IMR-90 (cell line): ENCODE data around the gene SF3A1. TPM values are rescaled to one million over a fixed set of nuclear protein-coding genes. Genes with fewer than 3 reads are reported as not detected.
"Not testable (repeated sequence)": the region's sequence is repeated elsewhere in the genome, so short reads cannot be mapped to it uniquely, and the experiment has no call there.

Source experiments
- ATAC-seq: fragments of 200-7000 bp; cut with Tn5 transposase; 2 replicates; pipeline ENCODE4 v1.9.1; 2020; ENCODE audit warnings: low read depth, mild to moderate bottlenecking, moderate library complexity
- BruUV-seq: library from RNA; stranded (reverse); fragments of 400-500 nt; replicated peaks from 2 replicates; lab custom pipeline; 2021; lab: Mats Ljungman, UMichigan
- CTCF ChIA-PET: fragments of 300-600 bp; formaldehyde crosslinking; extraction: SDS; loops from one replicate; lab custom pipeline; 2021; ENCODE audit warnings: antibody characterized with exemption; lab: Yijun Ruan, JAX
- POLR2A ChIA-PET: fragments of 300-600 bp; sonication (Branson Sonifier 250); formaldehyde crosslinking; loops from one replicate; lab custom pipeline; 2022; ENCODE audit warnings: antibody characterized with exemption; ENCODE audit not compliant: unreplicated experiment; lab: Charles Lee
- DNase-seq: peaks from one replicate; pipeline ENCODE4 v3.0.0; 2013
- H2AFZ ChIP-seq: replicated peaks from 2 replicates; pipeline ENCODE3; 2013; ENCODE audit warnings: low read length, mild to moderate bottlenecking; ENCODE audit not compliant: poor library complexity
- H2AK5ac ChIP-seq: 2 replicates; pipeline ENCODE4 v1.6.1; 2013; ENCODE audit warnings: low read depth, low read length, inconsistent platforms
- H2AK9ac ChIP-seq: replicated peaks from 2 replicates; pipeline ENCODE3; 2013; ENCODE audit warnings: mild to moderate bottlenecking, low read depth, low read length, moderate library complexity; ENCODE audit not compliant: poor library complexity
- H2BK120ac ChIP-seq: 2 replicates; pipeline ENCODE4 v1.6.1; 2013; ENCODE audit warnings: low read depth, low read length, inconsistent platforms
- H2BK15ac ChIP-seq: 3 replicates; pipeline ENCODE4 v1.6.1; 2013; ENCODE audit warnings: low read depth, low read length, inconsistent platforms
- H2BK20ac ChIP-seq: 2 replicates; pipeline ENCODE4 v1.6.1; 2013; ENCODE audit warnings: low read depth, mild to moderate bottlenecking, inconsistent platforms, low read length, moderate library complexity
- H2BK5ac ChIP-seq: 2 replicates; pipeline ENCODE4 v1.6.1; 2013; ENCODE audit warnings: mild to moderate bottlenecking, low read depth, low read length, inconsistent platforms; ENCODE audit not compliant: poor library complexity, severe bottlenecking
- H3K14ac ChIP-seq: replicated peaks from 2 replicates; pipeline ENCODE4 v1.6.1; 2013; ENCODE audit warnings: low read depth, low read length, inconsistent platforms
- H3K18ac ChIP-seq: 2 replicates; pipeline ENCODE4 v1.6.1; 2013; ENCODE audit warnings: low read depth, low read length, control low read depth
- H3K23ac ChIP-seq: 2 replicates; pipeline ENCODE4 v1.6.1; 2013; ENCODE audit warnings: low read depth, low read length, inconsistent platforms
- H3K27ac ChIP-seq: 2 replicates; pipeline ENCODE4 v1.5.1; 2013; ENCODE audit warnings: mild to moderate bottlenecking, control low read depth, low read length; ENCODE audit not compliant: insufficient read depth
- H3K27me3 ChIP-seq: 2 replicates; pipeline ENCODE4 v1.6.1; 2013; ENCODE audit warnings: low read length; ENCODE audit not compliant: control insufficient read depth, insufficient read depth
- H3K36me3 ChIP-seq: 2 replicates; pipeline ENCODE4 v1.6.1; 2013; ENCODE audit warnings: low read length, mixed read lengths; ENCODE audit not compliant: control insufficient read depth, insufficient read depth
- H3K4ac ChIP-seq: 2 replicates; pipeline ENCODE4 v1.6.1; 2013; ENCODE audit warnings: low read depth, low read length, inconsistent platforms
- H3K4me1 ChIP-seq: 2 replicates; pipeline ENCODE4 v1.6.1; 2013; ENCODE audit warnings: low read length, mixed read lengths; ENCODE audit not compliant: control insufficient read depth, insufficient read depth
- H3K4me2 ChIP-seq: 2 replicates; pipeline ENCODE4 v1.6.1; 2013; ENCODE audit warnings: low read depth, mild to moderate bottlenecking, control low read depth, low read length, moderate library complexity
- H3K4me3 ChIP-seq: 2 replicates; pipeline ENCODE4 v1.5.1; 2013; ENCODE audit warnings: low read depth, mild to moderate bottlenecking, control low read depth, low read length, moderate library complexity; ENCODE audit not compliant: insufficient read depth
- H3K56ac ChIP-seq: 2 replicates; pipeline ENCODE4 v1.6.1; 2013; ENCODE audit warnings: low read length, inconsistent platforms; ENCODE audit not compliant: insufficient read depth; ENCODE audit errors: extremely low read depth
- H3K79me1 ChIP-seq, 2 experiments: 2 replicates each; pipeline ENCODE4 v1.6.1; 2013; ENCODE audit warnings: low read length in 2 of 2, inconsistent platforms in 1 of 2, low read depth in 1 of 2
- H3K9ac ChIP-seq: 2 replicates; pipeline ENCODE4 v1.6.1; 2013; ENCODE audit warnings: low read depth, low read length, control low read depth
- H3K9me1 ChIP-seq: 2 replicates; pipeline ENCODE4 v1.6.1; 2013; ENCODE audit warnings: low read length, inconsistent platforms; ENCODE audit not compliant: insufficient read depth
- H3K9me3 ChIP-seq: 2 replicates; pipeline ENCODE4 v1.6.1; 2013; ENCODE audit warnings: low read length; ENCODE audit not compliant: control insufficient read depth, insufficient read depth
- H4K20me1 ChIP-seq: 2 replicates; pipeline ENCODE4 v1.6.1; 2013; ENCODE audit warnings: low read length, inconsistent platforms; ENCODE audit not compliant: insufficient read depth
- H4K5ac ChIP-seq: 2 replicates; pipeline ENCODE4 v1.6.1; 2013; ENCODE audit warnings: mild to moderate bottlenecking, low read depth, low read length, control low read depth
- H4K8ac ChIP-seq, 2 experiments: 2 replicates each; pipeline ENCODE4 v1.6.1; 2013; ENCODE audit warnings: low read depth in 2 of 2, low read length in 2 of 2, control low read depth in 1 of 2, inconsistent platforms in 1 of 2
- H4K91ac ChIP-seq: 2 replicates; pipeline ENCODE4 v1.6.1; 2013; ENCODE audit warnings: low read depth, low read length, inconsistent platforms; ENCODE audit not compliant: insufficient read depth
- BHLHE40 ChIP-seq: fragments of 150-350 bp; IDR thresholded peaks from 2 replicates; pipeline ENCODE4 v1.6.1; 2016; ENCODE audit warnings: mild to moderate bottlenecking, low read depth, low read length
- CEBPB ChIP-seq: IDR thresholded peaks from 2 replicates; pipeline ENCODE4 v1.6.1; 2012; ENCODE audit warnings: low read depth, low read length, improper control_type of control experiment
- CHD1 ChIP-seq: IDR thresholded peaks from 2 replicates; pipeline ENCODE4 v1.6.1; 2012; ENCODE audit warnings: low read depth, low read length, improper control_type of control experiment
- FOS ChIP-seq: fragments of 150-350 bp; IDR thresholded peaks from 2 replicates; pipeline ENCODE4 v1.6.1; 2016; ENCODE audit warnings: low read depth, low read length
- MAFK ChIP-seq: IDR thresholded peaks from 2 replicates; pipeline ENCODE4 v1.6.1; 2012; ENCODE audit warnings: low read depth, low read length, improper control_type of control experiment
- MAZ ChIP-seq: IDR thresholded peaks from 2 replicates; pipeline ENCODE4 v1.6.1; 2012; ENCODE audit warnings: low read depth, mild to moderate bottlenecking, low read length, improper control_type of control experiment, moderate library complexity, borderline replicate concordance
- MXI1 ChIP-seq: IDR thresholded peaks from 2 replicates; pipeline ENCODE4 v1.6.1; 2012; ENCODE audit warnings: low read depth, mild to moderate bottlenecking, low read length, moderate library complexity, borderline replicate concordance
- NFE2L2 ChIP-seq: fragments of 150-350 bp; IDR thresholded peaks from 2 replicates; pipeline ENCODE4 v1.6.1; 2016; ENCODE audit warnings: low read depth, mild to moderate bottlenecking, low read length
- POLR2A ChIP-seq: IDR thresholded peaks from 2 replicates; pipeline ENCODE4 v1.6.1; 2012; ENCODE audit warnings: mild to moderate bottlenecking, low read depth, low read length
- RFX5 ChIP-seq: IDR thresholded peaks from 2 replicates; pipeline ENCODE4 v1.8.0; 2012; ENCODE audit warnings: low read depth, mild to moderate bottlenecking, low read length, moderate library complexity
- SMC3 ChIP-seq: fragments of 150-350 bp; IDR thresholded peaks from 2 replicates; pipeline ENCODE4 v1.6.1; 2016; ENCODE audit warnings: low read depth, mild to moderate bottlenecking, antibody characterized with exemption, low read length, moderate library complexity
- WGBS, 2 experiments: methylation state at CpG; one replicate each; pipeline versions ENCODE4 v1.1.5 to v1.1.7; 2013; ENCODE audit warnings: missing lambda C conversion rate in 2 of 2; ENCODE audit not compliant: insufficient read length in 1 of 2; ENCODE audit errors: extremely low coverage in 2 of 2; 5-methylcytosine and 5-hydroxymethylcytosine counted together
- dilution Hi-C: fragments of 300-500 bp; cut with HindIII; formaldehyde crosslinking; loops from one replicate; pipeline ENCODE4 v1.14.3; 2018; ENCODE audit warnings: low sequenced_read_pairs; ENCODE audit not compliant: unreplicated experiment
- in situ Hi-C: fragments of 300-500 bp; cut with MboI; formaldehyde crosslinking; loops from 3 replicates; pipeline ENCODE4 v1.14.3; 2019; ENCODE audit warnings: low sequenced_read_pairs, inconsistent platforms, mixed read lengths
- intact Hi-C: fragments of 100-400 bp; cut with micrococcal nuclease; formaldehyde crosslinking; loops from 2 replicates; pipeline ENCODE4 v1.10.0; 2022
- polyA plus RNA-seq, 3 experiments: library from polyadenylated mRNA; depleted of rRNA; stranded (reverse); fragments of >200 nt; gene quantifications; 2 replicates each; pipeline ENCODE4 v1.2.3, GENCODE V29; 2012; ENCODE audit warnings: low replicate concordance in 1 of 3
- total RNA-seq: library from RNA; depleted of rRNA; stranded (reverse); fragments of >200 nt; gene quantifications from 2 replicates; pipeline ENCODE4 v1.2.3, GENCODE V29; 2012

The SF3A1 gene
- total and polyA plus RNA-seq, 2 of the 4 experiments (the other 2 are of a cell fraction), result 36.9 to 67.2 TPM

DNA sequence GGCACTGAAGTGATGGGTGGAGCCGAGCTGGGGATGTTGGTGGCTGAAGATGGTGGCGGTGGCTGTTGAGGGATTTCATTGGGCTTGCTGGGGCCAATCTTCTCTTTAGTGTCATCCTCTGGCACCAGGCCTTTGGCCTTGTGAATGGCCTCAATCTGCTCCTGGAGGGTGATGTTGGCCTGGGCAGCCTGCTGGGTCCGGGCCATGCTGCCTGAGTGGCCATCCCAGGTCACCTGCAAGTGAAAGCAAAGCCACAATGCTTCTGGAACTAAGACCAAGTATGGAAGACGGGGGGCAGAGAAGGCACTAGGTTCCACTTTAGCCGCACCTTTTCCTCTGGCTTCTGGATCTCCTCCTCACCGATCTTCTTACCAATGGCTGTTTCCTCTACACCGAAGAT is 17.9 kb downstream of the SF3A1 start:
- no peak overlapping the region for H3K4me2 ChIP-seq
- H3K18ac ChIP-seq, result no peak overlapping the region
- no peak overlapping the region for H3K4ac ChIP-seq
- H3K9ac ChIP-seq, result no peak overlapping the region
- H3K27me3 ChIP-seq, result no peaks in the 10 kb centered on the region
- H2AFZ ChIP-seq, result no peak overlapping the region
- peaks cover 91% of the 10 kb centered on the region for H3K36me3 ChIP-seq
- ATAC-seq (no peak), DNase-seq (no peak)
- H3K23ac ChIP-seq, result no peak overlapping the region
- no peaks in the 10 kb centered on the region for H3K4me1 ChIP-seq
- H2BK120ac ChIP-seq, result no peak overlapping the region
- H2BK5ac ChIP-seq, result no peak overlapping the region
- 0 out of 2 replicates have a peak, but pooled peaks cover 3% of the 10 kb centered on the region for H4K20me1 ChIP-seq
- H4K5ac ChIP-seq, result no peak overlapping the region
- dilution Hi-C loops (no loop called here), intact Hi-C loops (no loop called here), in situ Hi-C loops (no loop called here)
- no peak overlapping the region for H2BK20ac ChIP-seq
- ChIA-PET POLR2A (no interaction called here), CTCF (no interaction called here)
- H3K4me3 ChIP-seq, result no peak overlapping the region
- no peak overlapping the region for H2AK5ac ChIP-seq
- no peak overlapping the region for H2AK9ac ChIP-seq
- H3K14ac ChIP-seq, result no peak overlapping the region
- no peak overlapping the region for H4K8ac ChIP-seq
- H3K56ac ChIP-seq, result no peak overlapping the region
- no peak overlapping the region for H3K27ac ChIP-seq
- H3K79me1 ChIP-seq, result peaks cover 0 to 16% of the 10 kb centered on the region in 2 experiments; a peak in 3 of 4 replicates
- H3K9me3 ChIP-seq, result no peaks in the 10 kb centered on the region
- no CpG with 5 or more reads among the region's 7 CpGs for WGBS, 2 experiments
- H2BK15ac ChIP-seq, result no peak overlapping the region
- H4K91ac ChIP-seq, result no peak overlapping the region
- no peak for TF ChIP-seq SMC3
- TF ChIP-seq FOS, result no peak
- no peak for TF ChIP-seq NFE2L2
- no peak for TF ChIP-seq MXI1
- TF ChIP-seq MAZ, result no peak
- TF ChIP-seq MAFK, result no peak
- no peak for TF ChIP-seq POLR2A
- TF ChIP-seq CEBPB, result no peak
- no peak for TF ChIP-seq RFX5
- no peak for TF ChIP-seq BHLHE40
- TF ChIP-seq CHD1, result no peak
- peaks cover 11% of the 10 kb centered on the region for H3K9me1 ChIP-seq
- no TSS peak for BruUV-seq

DNA sequence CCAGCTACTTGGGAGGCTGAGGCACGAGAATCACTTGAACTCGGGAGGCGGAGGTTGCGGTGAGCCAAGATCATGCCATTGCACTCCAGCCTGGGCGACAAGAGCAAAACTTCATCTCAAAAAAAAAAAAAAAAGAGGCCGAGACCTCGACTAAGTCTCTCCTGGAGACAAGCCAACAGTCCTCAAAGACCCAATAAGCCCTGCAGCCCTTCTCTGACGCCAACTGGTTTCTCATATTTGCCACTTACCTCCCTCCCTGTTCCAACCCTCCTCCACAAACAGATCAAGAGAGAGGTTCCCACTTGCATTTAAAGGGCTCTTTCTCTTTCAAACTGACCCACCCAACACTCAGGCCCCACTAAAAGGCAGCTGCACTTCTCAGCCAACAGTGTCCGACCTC is 18.4 kb downstream of the SF3A1 start:
- H2BK5ac ChIP-seq, intact Hi-C loops, H3K27me3 ChIP-seq, dilution Hi-C loops, H4K20me1 ChIP-seq, H3K14ac ChIP-seq, H3K9me3 ChIP-seq, H3K23ac ChIP-seq, H3K4me1 ChIP-seq, H2AK5ac ChIP-seq, H2AK9ac ChIP-seq, H4K5ac ChIP-seq, ATAC-seq, CTCF ChIA-PET, H3K56ac ChIP-seq, H2AFZ ChIP-seq, in situ Hi-C loops, H3K4ac ChIP-seq, POLR2A ChIA-PET, H3K4me3 ChIP-seq, H2BK20ac ChIP-seq, H4K91ac ChIP-seq, H2BK15ac ChIP-seq, DNase-seq, H3K9ac ChIP-seq, H3K4me2 ChIP-seq, H2BK120ac ChIP-seq, H3K27ac ChIP-seq, H4K8ac ChIP-seq, H3K18ac ChIP-seq, BruUV-seq: not testable (repeated sequence)
- peaks cover 0 to 14% of the 10 kb centered on the region in 2 experiments; a peak in 3 of 4 replicates for H3K79me1 ChIP-seq
- H3K9me1 ChIP-seq, result peaks cover 11% of the 10 kb centered on the region
- WGBS, 2 experiments, result 100% methylated on average over 2 of the region's 9 CpGs; no CpG with 5 or more reads in 1 of the 2 experiments
- H3K36me3 ChIP-seq, result peaks cover 94% of the 10 kb centered on the region
